Measurements from ENCODE around the gene TULP3. TPM values are rescaled to one million over a fixed set of nuclear protein-coding genes. Genes with fewer than 3 reads are reported as not detected.

The TULP3 gene
- total and polyA plus RNA-seq, 4 donors = 10.5 to 35.0 (median 24.5) TPM

Other genes with a start within 250 kb of the TULP3 start
- gene FKBP4, start 95.9 kb upstream of the TULP3 start, total RNA-seq = 10 to 100 TPM; 42.9 to 50.2 TPM
- 10 to 100 TPM; 18.2 to 23.8 TPM for gene FKBP4, start 95.9 kb upstream of the TULP3 start, polyA plus RNA-seq
- gene ITFG2, start 78.2 kb upstream of the TULP3 start, total RNA-seq = 10 to 100 TPM; 23.9 to 43.7 TPM
- 10 to 100 TPM in 1 of 2 donors, 1 to 10 TPM in 1; 5.9 to 33.2 TPM for gene ITFG2, start 78.2 kb upstream of the TULP3 start, polyA plus RNA-seq
- gene NRIP2, start 55.9 kb upstream of the TULP3 start, total RNA-seq = 1 to 10 TPM; 7.8 to 8.1 TPM
- 1 to 10 TPM; 1.8 to 7.9 TPM for gene NRIP2, start 55.9 kb upstream of the TULP3 start, polyA plus RNA-seq
- gene TEX52, start 33.9 kb upstream of the TULP3 start, total RNA-seq = not detected
- gene TEX52, start 33.9 kb upstream of the TULP3 start, polyA plus RNA-seq = not detected
- gene FOXM1, start 13.7 kb upstream of the TULP3 start, total RNA-seq = 1 to 10 TPM in 1 of 2 donors, under 1 TPM in 1; 0.84 to 1.6 TPM
- gene FOXM1, start 13.7 kb upstream of the TULP3 start, polyA plus RNA-seq = 1 to 10 TPM in 1 of 2 donors, under 1 TPM in 1; 0.20 to 6.1 TPM
- 10 to 100 TPM in 1 of 2 donors, 1 to 10 TPM in 1; 7.9 to 12.5 TPM for gene RHNO1, start 13.7 kb upstream of the TULP3 start, total RNA-seq
- 10 to 100 TPM in 1 of 2 donors, 1 to 10 TPM in 1; 5.0 to 11.4 TPM for gene RHNO1, start 13.7 kb upstream of the TULP3 start, polyA plus RNA-seq
- gene TEAD4, start 68.5 kb downstream of the TULP3 start, total RNA-seq = 10 to 100 TPM; 27.1 to 29.0 TPM
- gene TEAD4, start 68.5 kb downstream of the TULP3 start, polyA plus RNA-seq = 10 to 100 TPM in 1 of 2 donors, 1 to 10 TPM in 1; 8.9 to 13.2 TPM
- 10 to 100 TPM; 43.5 to 50.6 TPM for gene TSPAN9, start 186.5 kb downstream of the TULP3 start, total RNA-seq
- 10 to 100 TPM in 1 of 2 donors, 1 to 10 TPM in 1; 7.1 to 27.4 TPM for gene TSPAN9, start 186.5 kb downstream of the TULP3 start, polyA plus RNA-seq